HL-60 (cell line): ENCODE data around the gene FOXL2.

Source experiments
- DNase-seq, 2 experiments: peaks; one replicate each; pipeline ENCODE4 v3.0.0-alpha.2; 2010 to 2020; ENCODE audit warnings: low read depth in 1 of 2, low spot score in 1 of 2
- H3K27ac ChIP-seq: fragments of 250-450 bp; sonication (Bioruptor Pico); replicated peaks from 2 replicates; pipeline ENCODE4 v1.5.1; 2020; ENCODE audit warnings: mild to moderate bottlenecking, moderate library complexity
- H3K27me3 ChIP-seq: fragments of 250-450 bp; sonication (Bioruptor Pico); 2 replicates; pipeline ENCODE4 v1.5.1; 2021; ENCODE audit warnings: mild to moderate bottlenecking, moderate library complexity; ENCODE audit not compliant: insufficient read depth, poor library complexity, severe bottlenecking
- H3K4me3 ChIP-seq: replicated peaks from 2 replicates; pipeline ENCODE4 v1.5.1; 2011; ENCODE audit warnings: mild to moderate bottlenecking, control low read depth, low read length; ENCODE audit not compliant: insufficient read depth
- CTCF ChIP-seq: IDR thresholded peaks from one replicate; pipeline ENCODE4 v1.5.1; 2011; ENCODE audit warnings: low read length, control low read depth, inconsistent platforms; ENCODE audit not compliant: insufficient read depth
- GABPA ChIP-seq: IDR thresholded peaks from 2 replicates; pipeline ENCODE4 v1.6.1; 2012; ENCODE audit warnings: low read depth
- POLR2AphosphoS5 ChIP-seq: IDR thresholded peaks from 2 replicates; pipeline ENCODE4 v1.6.1; 2012; ENCODE audit warnings: low read depth
- SPI1 ChIP-seq: IDR thresholded peaks from 2 replicates; pipeline ENCODE4 v1.6.1; 2012; ENCODE audit warnings: low read depth, mild to moderate bottlenecking, borderline replicate concordance
- TF ChIP-seq, protein P1 (sequence below): IDR thresholded peaks from 2 replicates; pipeline ENCODE4 v1.6.1; 2012; ENCODE audit warnings: low read depth; ENCODE audit not compliant: insufficient replicate concordance

FOXL2 gene

DNA sequence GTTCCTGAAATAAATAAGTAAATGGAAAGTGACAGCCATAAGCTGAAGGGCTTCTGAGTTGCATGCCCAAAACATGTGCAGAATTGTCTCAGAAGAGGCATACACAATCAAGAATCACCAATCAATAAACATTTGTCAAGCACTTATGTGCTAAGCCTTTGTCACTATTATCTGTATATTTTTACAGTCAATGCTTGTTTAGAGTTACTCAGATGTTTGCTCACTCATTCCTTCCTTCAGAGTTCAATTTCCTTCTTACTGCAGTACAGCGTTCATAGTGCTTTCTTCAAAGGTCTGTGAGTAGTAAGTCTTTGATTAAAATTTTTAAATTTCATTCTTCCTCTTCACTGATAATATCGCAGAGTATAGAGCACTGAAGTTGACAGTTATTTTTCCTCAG is 17.3 kb upstream of the FOXL2 start:
- Histone ChIP-seq H3K27ac (no peak overlapping the region), H3K27me3 (peaks cover 19% of the 10 kb centered on the region), H3K4me3 (no peak overlapping the region)
- TF ChIP-seq, protein P1, sequence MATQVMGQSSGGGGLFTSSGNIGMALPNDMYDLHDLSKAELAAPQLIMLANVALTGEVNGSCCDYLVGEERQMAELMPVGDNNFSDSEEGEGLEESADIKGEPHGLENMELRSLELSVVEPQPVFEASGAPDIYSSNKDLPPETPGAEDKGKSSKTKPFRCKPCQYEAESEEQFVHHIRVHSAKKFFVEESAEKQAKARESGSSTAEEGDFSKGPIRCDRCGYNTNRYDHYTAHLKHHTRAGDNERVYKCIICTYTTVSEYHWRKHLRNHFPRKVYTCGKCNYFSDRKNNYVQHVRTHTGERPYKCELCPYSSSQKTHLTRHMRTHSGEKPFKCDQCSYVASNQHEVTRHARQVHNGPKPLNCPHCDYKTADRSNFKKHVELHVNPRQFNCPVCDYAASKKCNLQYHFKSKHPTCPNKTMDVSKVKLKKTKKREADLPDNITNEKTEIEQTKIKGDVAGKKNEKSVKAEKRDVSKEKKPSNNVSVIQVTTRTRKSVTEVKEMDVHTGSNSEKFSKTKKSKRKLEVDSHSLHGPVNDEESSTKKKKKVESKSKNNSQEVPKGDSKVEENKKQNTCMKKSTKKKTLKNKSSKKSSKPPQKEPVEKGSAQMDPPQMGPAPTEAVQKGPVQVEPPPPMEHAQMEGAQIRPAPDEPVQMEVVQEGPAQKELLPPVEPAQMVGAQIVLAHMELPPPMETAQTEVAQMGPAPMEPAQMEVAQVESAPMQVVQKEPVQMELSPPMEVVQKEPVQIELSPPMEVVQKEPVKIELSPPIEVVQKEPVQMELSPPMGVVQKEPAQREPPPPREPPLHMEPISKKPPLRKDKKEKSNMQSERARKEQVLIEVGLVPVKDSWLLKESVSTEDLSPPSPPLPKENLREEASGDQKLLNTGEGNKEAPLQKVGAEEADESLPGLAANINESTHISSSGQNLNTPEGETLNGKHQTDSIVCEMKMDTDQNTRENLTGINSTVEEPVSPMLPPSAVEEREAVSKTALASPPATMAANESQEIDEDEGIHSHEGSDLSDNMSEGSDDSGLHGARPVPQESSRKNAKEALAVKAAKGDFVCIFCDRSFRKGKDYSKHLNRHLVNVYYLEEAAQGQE, result no peak
- TF ChIP-seq POLR2AphosphoS5 (no peak), SPI1 (no peak), GABPA (no peak), CTCF (no peak)
- DNase-seq, result no peak

DNA sequence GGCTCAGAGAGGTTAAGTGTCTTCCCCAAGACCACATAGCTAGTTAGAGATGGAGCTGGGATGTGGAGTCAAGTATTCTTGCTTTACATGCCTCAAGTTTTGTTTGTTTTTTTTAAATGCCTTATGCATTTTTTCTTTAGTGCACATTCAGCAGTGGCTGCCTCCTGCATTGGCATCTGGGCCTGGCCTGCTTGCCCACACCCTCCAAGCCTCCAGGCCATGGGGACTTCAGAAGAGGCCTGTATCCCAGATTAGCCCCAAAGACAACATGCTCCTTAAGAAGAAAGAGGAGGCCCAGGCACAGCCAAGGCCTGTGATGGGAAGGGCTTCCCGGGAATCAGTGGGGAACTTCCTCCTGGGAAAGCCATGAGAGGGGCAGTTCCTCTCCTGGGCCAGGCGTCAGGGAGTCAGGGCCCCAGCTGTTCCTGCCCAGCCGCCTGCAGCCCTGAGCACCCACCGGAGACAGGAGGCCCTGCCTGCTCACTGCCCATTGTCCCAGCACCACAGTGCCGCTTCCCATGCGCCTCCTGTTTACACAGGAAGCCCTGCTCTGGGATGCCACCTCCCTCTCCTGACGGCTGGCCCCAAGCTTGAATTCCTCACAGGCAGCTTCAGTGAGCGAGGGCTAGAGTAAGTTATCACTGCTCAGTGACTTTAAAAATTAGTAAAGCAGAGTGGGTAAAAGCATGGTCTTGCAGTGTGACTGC is 16.1 kb upstream of the FOXL2 start:
- no peak overlapping the region for H3K4me3 ChIP-seq
- DNase-seq, result no peak
- H3K27ac ChIP-seq, result no peak overlapping the region
- H3K27me3 ChIP-seq, result peaks cover 24% of the 10 kb centered on the region
- no peak for TF ChIP-seq GABPA
- no peak for TF ChIP-seq SPI1
- no peak for TF ChIP-seq CTCF
- no peak for TF ChIP-seq POLR2AphosphoS5
- TF ChIP-seq, protein P1, result no peak

GRCh38 chr3:138960417-138960852 is 13.5 kb upstream of the FOXL2 start:
- Histone ChIP-seq H3K4me3 (no peak overlapping the region), H3K27ac (no peak overlapping the region), H3K27me3 (peaks cover 27% of the 10 kb centered on the region)
- DNase-seq, result no peak
- no peak for TF ChIP-seq SPI1
- no peak for TF ChIP-seq GABPA
- no peak for TF ChIP-seq CTCF
- no peak for TF ChIP-seq POLR2AphosphoS5
- TF ChIP-seq, protein P1, result no peak
